Activated B cell treated with CpG ODN at 0.5 μM for 24 hours (primary cell): Measurements from ENCODE around the gene MVB12B. TPM values are rescaled to one million over a fixed set of nuclear protein-coding genes. Genes with fewer than 3 reads are reported as not detected.

Source experiments
- ATAC-seq: fragments of 200-7000 bp; cut with Tn5 transposase; one replicate; pipeline ENCODE4 v1.10.0; 2021; ENCODE audit warnings: low read depth, mild to moderate bottlenecking, moderate library complexity
- CTCF ChIA-PET: fragments of 350-600 bp; sonication (Branson Sonifier 250); formaldehyde crosslinking; loops from one replicate; lab custom pipeline; 2021; ENCODE audit warnings: antibody characterized with exemption; lab: Charles Lee
- POLR2A ChIA-PET: fragments of 350-600 bp; sonication (Branson Sonifier 250); formaldehyde crosslinking; loops from one replicate; lab custom pipeline; 2021; ENCODE audit warnings: antibody characterized with exemption; lab: Charles Lee
- DNase-seq: peaks from one replicate; pipeline ENCODE4 v3.0.0; 2022
- H3K27ac Mint-ChIP-seq: one replicate; pipeline ENCODE4 v1.8.0; 2020; ENCODE audit warnings: mixed read lengths
- H3K27me3 Mint-ChIP-seq: one replicate; pipeline ENCODE4 v1.8.0; 2021; ENCODE audit warnings: mixed read lengths
- H3K36me3 Mint-ChIP-seq: one replicate; pipeline ENCODE4 v1.8.0; 2021; ENCODE audit warnings: low read depth, mixed read lengths
- H3K4me1 Mint-ChIP-seq: one replicate; pipeline ENCODE4 v1.8.0; 2021; ENCODE audit warnings: mixed read lengths
- H3K4me3 Mint-ChIP-seq: one replicate; pipeline ENCODE4 v1.8.0; 2020; ENCODE audit warnings: mild to moderate bottlenecking, mixed read lengths
- H3K9me3 Mint-ChIP-seq: one replicate; pipeline ENCODE4 v1.8.0; 2020; ENCODE audit warnings: mixed read lengths
- intact Hi-C: fragments of 100-400 bp; cut with micrococcal nuclease; formaldehyde crosslinking; loops from one replicate; pipeline ENCODE4 v1.15.1; 2024
- total RNA-seq: library from RNA; stranded (reverse); gene quantifications from 2 replicates; pipeline ENCODE4 v1.2.3, GENCODE V29; 2022
- TF ChIP-seq, protein P1 (sequence below): fragments of 200-600 bp; IDR thresholded peaks from one replicate; pipeline ENCODE4 v1.8.0; 2022; ENCODE audit warnings: antibody characterized with exemption, mild to moderate bottlenecking

Gene MVB12B
- total RNA-seq, 1 donor from 2014 or later, result 2.5 TPM

DNA sequence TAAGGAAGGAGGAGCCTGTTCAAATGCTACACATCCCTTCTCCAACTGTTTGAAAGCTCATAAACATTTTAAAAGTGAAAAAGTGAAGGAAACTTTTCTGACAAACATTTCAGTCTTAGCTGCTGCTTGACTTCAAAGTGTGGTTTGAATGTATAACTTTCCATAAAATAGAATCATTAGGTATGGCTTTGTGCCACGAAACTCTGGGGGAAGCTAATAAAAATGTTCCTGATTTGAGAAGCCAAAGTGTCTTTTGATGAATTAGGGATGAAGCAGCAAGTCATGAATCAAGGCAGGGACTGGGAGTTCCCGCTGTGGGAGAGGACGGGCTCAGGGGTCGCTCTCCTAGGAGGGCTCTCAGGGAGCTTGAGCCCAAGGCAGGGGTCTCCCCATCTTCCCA, 15.3 kb downstream of the MVB12B start:
- ATAC-seq (no peak), DNase-seq (no peak)
- intact Hi-C loops, result no loop called here
- H3K4me3 Mint-ChIP-seq, result no peak overlapping the region
- H3K9me3 Mint-ChIP-seq, result no peaks in the 10 kb centered on the region
- no peaks in the 10 kb centered on the region for H3K36me3 Mint-ChIP-seq
- ChIA-PET POLR2A (no interaction called here), CTCF (no interaction called here)
- TF ChIP-seq, protein P1, sequence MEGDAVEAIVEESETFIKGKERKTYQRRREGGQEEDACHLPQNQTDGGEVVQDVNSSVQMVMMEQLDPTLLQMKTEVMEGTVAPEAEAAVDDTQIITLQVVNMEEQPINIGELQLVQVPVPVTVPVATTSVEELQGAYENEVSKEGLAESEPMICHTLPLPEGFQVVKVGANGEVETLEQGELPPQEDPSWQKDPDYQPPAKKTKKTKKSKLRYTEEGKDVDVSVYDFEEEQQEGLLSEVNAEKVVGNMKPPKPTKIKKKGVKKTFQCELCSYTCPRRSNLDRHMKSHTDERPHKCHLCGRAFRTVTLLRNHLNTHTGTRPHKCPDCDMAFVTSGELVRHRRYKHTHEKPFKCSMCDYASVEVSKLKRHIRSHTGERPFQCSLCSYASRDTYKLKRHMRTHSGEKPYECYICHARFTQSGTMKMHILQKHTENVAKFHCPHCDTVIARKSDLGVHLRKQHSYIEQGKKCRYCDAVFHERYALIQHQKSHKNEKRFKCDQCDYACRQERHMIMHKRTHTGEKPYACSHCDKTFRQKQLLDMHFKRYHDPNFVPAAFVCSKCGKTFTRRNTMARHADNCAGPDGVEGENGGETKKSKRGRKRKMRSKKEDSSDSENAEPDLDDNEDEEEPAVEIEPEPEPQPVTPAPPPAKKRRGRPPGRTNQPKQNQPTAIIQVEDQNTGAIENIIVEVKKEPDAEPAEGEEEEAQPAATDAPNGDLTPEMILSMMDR, result no peak
- H3K27ac Mint-ChIP-seq, result no peak overlapping the region
- peaks cover 6% of the 10 kb centered on the region for H3K4me1 Mint-ChIP-seq
- H3K27me3 Mint-ChIP-seq, result peaks cover 21% of the 10 kb centered on the region

DNA sequence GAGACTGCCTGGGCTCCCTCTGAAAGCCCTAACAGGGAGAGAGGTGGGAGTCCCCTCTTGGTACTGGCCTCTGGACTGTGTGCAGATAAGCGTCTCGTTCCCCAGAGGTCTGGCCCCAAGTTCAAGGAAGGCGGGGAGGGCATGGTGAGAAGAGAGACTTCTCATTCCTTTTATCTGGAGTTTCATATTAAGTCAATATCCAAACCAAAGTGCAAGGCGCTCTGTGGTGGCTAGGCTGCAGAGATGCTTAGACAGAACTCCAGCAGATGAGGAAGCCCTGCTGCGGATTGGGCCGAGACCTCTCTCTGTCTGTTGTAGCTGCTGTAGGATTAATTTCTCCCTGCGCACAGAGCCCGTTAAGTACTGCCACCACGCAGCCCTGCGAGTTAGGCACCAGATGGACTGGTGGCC, 16.0 kb downstream of the MVB12B start:
- Mint-ChIP-seq H3K4me1 (peaks cover 13% of the 10 kb centered on the region), H3K9me3 (no peaks in the 10 kb centered on the region), H3K27ac (no peak overlapping the region), H3K36me3 (no peaks in the 10 kb centered on the region), H3K4me3 (no peak overlapping the region), H3K27me3 (peaks cover 21% of the 10 kb centered on the region)
- ATAC-seq (no peak), DNase-seq (no peak)
- ChIA-PET CTCF (no interaction called here), POLR2A (no interaction called here)
- TF ChIP-seq, protein P1, result no peak
- intact Hi-C loops, result no loop called here

DNA sequence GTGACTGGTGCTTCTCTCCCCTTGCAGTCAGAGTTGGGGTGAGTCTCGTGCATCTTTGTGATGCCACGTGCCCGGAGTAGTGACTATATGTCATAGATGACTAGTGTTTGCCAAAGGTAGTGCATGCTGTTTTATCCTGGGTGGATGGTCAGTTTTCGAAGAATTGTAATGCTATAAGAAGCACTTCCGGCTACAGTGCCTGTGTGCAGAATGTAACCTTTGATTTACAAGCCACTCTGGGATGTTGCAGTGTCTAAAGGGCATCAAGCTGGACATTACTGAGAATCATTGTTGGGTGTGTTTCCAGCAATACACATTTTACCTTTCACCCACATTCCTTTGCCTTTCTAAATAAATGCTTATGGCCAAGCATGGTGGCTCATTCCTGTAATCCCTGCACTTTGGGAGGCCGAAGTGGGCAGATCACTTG, 16.7 kb downstream of the MVB12B start:
- no peaks in the 10 kb centered on the region for H3K36me3 Mint-ChIP-seq
- CTCF ChIA-PET, result no interaction called here

DNA sequence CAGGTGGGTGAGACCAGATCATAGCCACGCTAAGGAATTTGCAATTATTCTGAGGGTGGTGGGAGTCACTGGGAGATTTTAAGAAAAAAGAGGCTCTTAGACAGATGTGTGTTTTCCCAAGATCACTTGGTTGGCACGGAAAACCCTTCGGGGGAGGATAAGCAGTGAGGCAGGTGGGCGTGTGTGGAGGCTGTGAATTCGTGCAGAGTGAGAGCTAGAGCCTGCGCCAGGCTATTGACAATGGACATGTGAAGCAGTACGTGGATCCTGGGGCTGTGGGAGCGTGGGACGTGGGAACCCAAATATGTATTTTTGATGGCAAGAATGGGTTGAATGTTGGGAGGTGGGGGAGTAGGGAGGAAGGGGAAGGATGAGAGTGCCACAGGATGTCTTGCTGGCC, 19.4 kb downstream of the MVB12B start:
- H3K4me1 Mint-ChIP-seq, result peaks cover 29% of the 10 kb centered on the region
- TF ChIP-seq, protein P1, result no peak
- ChIA-PET CTCF (no interaction called here), POLR2A (no interaction called here)
- peaks cover under 1% of the 10 kb centered on the region for H3K9me3 Mint-ChIP-seq
- DNase-seq, result no peak
- H3K27me3 Mint-ChIP-seq, result peaks cover 20% of the 10 kb centered on the region
- no peak for ATAC-seq
- H3K27ac Mint-ChIP-seq, result no peak overlapping the region
- intact Hi-C loops, result no loop called here
- H3K36me3 Mint-ChIP-seq, result no peaks in the 10 kb centered on the region
- H3K4me3 Mint-ChIP-seq, result no peak overlapping the region

More for the DNA sequence above, 16.7 kb downstream of the MVB12B start:
- POLR2A ChIA-PET, result interaction anchor here (0.6 kb wide), 1 partner anchor 112 kb away, joined by 5 read pairs; no protein-coding TSS in a partner anchor
- Mint-ChIP-seq H3K27ac (no peak overlapping the region), H3K9me3 (no peaks in the 10 kb centered on the region), H3K4me3 (no peak overlapping the region), H3K27me3 (peaks cover 21% of the 10 kb centered on the region), H3K4me1 (peaks cover 20% of the 10 kb centered on the region)
- intact Hi-C loops, result no loop called here
- DNase-seq (no peak), ATAC-seq (no peak)
- TF ChIP-seq, protein P1, result no peak

DNA sequence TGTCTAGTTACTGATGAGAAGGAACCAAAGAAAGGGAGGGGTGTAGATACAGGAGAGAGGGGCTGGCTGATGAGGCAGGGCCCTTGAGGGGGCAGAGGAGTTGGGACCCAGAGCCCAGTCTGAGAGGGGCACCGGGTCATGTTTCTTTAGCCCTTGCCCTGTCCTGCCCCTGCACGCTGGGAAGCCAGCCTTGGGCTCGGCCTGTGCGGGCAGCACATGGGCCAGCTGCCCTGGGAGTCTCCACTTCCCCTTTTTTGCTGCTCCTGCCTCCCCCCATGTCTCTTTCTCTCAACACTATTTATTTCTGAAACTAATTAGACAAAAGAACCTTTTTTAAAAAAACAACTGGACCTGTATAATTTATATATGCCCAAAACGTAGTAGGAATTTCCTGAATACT, 20.5 kb downstream of the MVB12B start:
- Mint-ChIP-seq H3K4me1 (peaks cover 29% of the 10 kb centered on the region), H3K36me3 (peaks cover 2% of the 10 kb centered on the region), H3K27me3 (peaks cover 19% of the 10 kb centered on the region), H3K9me3 (peaks cover 2% of the 10 kb centered on the region), H3K4me3 (no peak overlapping the region), H3K27ac (no peak overlapping the region)
- TF ChIP-seq, protein P1, result no peak
- DNase-seq (no peak), ATAC-seq (peak; percentile 62)
- CTCF ChIA-PET, result interaction anchor here (1.6 kb wide), 1 partner anchor 51 kb away, joined by 4 read pairs; no protein-coding TSS in a partner anchor
- POLR2A ChIA-PET, result no interaction called here
- intact Hi-C loops, result no loop called here
